Activated CD4-positive, alpha-beta T cell treated with anti-CD3 and anti-CD28 coated beads for 36 hours (primary cell): ENCODE data around the gene CD19. TPM values are rescaled to one million over a fixed set of nuclear protein-coding genes. Genes with fewer than 3 reads are reported as not detected.
"Not testable (repeated sequence)": the region's sequence is repeated elsewhere in the genome, so short reads cannot be mapped to it uniquely, and the experiment has no call there.

ENCODE experiments used
- ATAC-seq: fragments of 200-7000 bp; cut with Tn5 transposase; one replicate; pipeline ENCODE4 v1.10.0; 2021; ENCODE audit warnings: mild to moderate bottlenecking, moderate library complexity
- CTCF ChIA-PET: fragments of 350-600 bp; sonication (Branson Sonifier 250); formaldehyde crosslinking; loops from one replicate; lab custom pipeline; 2021; ENCODE audit warnings: antibody characterized with exemption; lab: Charles Lee
- POLR2A ChIA-PET: fragments of 350-600 bp; sonication (Branson Sonifier 250); formaldehyde crosslinking; loops from one replicate; lab custom pipeline; 2021; ENCODE audit warnings: antibody characterized with exemption, inconsistent platforms; lab: Charles Lee
- DNase-seq: peaks from one replicate; pipeline ENCODE4 v3.0.0-alpha.2; 2020
- H3K27ac Mint-ChIP-seq: one replicate; pipeline ENCODE4 v1.8.0; 2021; ENCODE audit warnings: mixed read lengths
- H3K27me3 Mint-ChIP-seq: one replicate; pipeline ENCODE4 v1.8.0; 2021; ENCODE audit warnings: mixed read lengths
- H3K36me3 Mint-ChIP-seq: one replicate; pipeline ENCODE4 v1.8.0; 2021; ENCODE audit warnings: low read depth, mixed read lengths
- H3K4me1 Mint-ChIP-seq: one replicate; pipeline ENCODE4 v1.8.0; 2021; ENCODE audit warnings: mixed read lengths
- H3K4me3 Mint-ChIP-seq: one replicate; pipeline ENCODE4 v1.8.0; 2021; ENCODE audit warnings: mild to moderate bottlenecking, moderate library complexity, mixed read lengths
- H3K9me3 Mint-ChIP-seq: one replicate; pipeline ENCODE4 v1.8.0; 2021; ENCODE audit warnings: low read depth, mixed read lengths
- intact Hi-C, 2 experiments: fragments of 100-400 bp; cut with DNase I in 1 of 2; cut with micrococcal nuclease in 1 of 2; formaldehyde crosslinking; loops; one replicate each; pipeline versions ENCODE4 v1.14.2 to v1.15.1; 2022 to 2024; cut with DNase I, micrococcal nuclease
- total RNA-seq, 2 experiments: library from RNA; stranded (reverse); gene quantifications; one replicate each; pipeline ENCODE4 v1.2.3, GENCODE V29; 2021

CD19 gene
- total RNA-seq, 2 experiments from 2014 or later, result 0.74 to 0.80 TPM

DNA sequence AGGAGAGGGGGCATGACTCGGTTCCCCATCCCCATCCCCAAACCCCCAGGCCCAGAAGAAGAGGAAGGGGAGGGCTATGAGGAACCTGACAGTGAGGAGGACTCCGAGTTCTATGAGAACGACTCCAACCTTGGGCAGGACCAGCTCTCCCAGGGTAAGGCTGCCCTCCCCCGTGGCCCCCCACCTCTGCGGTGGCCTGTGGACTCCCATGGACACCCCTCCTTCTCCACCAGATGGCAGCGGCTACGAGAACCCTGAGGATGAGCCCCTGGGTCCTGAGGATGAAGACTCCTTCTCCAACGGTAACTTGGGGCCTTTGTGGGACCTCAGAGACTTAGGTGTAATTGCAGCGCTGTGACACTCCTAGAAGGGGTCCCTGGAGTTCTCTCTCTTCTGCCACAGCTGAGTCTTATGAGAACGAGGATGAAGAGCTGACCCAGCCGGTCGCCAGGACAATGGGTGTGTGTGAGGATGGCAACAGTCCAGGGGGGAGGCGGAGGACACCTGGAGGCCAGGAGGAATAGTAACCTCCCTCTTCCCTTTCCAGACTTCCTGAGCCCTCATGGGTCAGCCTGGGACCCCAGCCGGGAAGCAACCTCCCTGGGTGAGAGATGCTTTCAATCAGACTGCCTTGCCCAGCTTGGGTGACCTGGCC, 5.6 kb downstream of the CD19 start:
- no peaks in the 10 kb centered on the region for H3K9me3 Mint-ChIP-seq
- no peak overlapping the region for H3K4me3 Mint-ChIP-seq
- no peak for ATAC-seq
- H3K36me3 Mint-ChIP-seq, result no peaks in the 10 kb centered on the region
- no peak for DNase-seq
- H3K4me1 Mint-ChIP-seq, result peaks cover 14% of the 10 kb centered on the region
- H3K27ac Mint-ChIP-seq, result no peak overlapping the region
- no peaks in the 10 kb centered on the region for H3K27me3 Mint-ChIP-seq
- CTCF ChIA-PET, result interaction anchor here (0.6 to 1.6 kb wide), 6 partner anchors 8 to 64 kb away, joined by 3 to 34 read pairs (median 4); partner anchors contain the start of gene NFATC2IP
- intact Hi-C loops, result loop anchor here in 1 of 2 experiments (2.0 kb wide), 1 partner anchor 75 kb away; the partner anchor contains the start of gene SH2B1
- POLR2A ChIA-PET, result interaction anchor here (0.6 to 0.8 kb wide), 2 partner anchors 9 to 99 kb away, joined by 8 to 10 read pairs; no protein-coding TSS in a partner anchor

DNA sequence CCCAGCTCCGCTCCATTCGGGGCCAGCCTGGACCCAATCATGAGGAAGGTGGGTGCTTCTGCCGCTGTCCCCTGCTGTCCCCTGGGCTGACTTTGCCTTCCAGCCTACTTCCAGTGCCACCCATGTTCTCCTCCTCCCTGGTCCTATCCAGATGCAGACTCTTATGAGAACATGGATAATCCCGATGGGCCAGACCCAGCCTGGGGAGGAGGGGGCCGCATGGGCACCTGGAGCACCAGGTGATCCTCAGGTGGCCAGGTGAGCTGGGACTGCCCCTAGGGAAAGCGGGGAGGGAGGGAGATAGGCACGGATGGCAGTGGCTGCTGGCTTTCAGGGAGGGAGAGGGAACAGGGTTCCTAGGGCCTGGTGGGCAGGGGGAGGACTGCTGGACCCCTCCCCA, 7.0 kb downstream of the CD19 start:
- intact Hi-C loops, result no loop called here
- ATAC-seq (no peak), DNase-seq (no peak)
- H3K4me3 Mint-ChIP-seq, result no peak overlapping the region
- ChIA-PET POLR2A (no interaction called here), CTCF (no interaction called here)
- H3K27me3 Mint-ChIP-seq, result no peaks in the 10 kb centered on the region
- no peaks in the 10 kb centered on the region for H3K36me3 Mint-ChIP-seq
- H3K27ac Mint-ChIP-seq, result no peak overlapping the region
- H3K9me3 Mint-ChIP-seq, result no peaks in the 10 kb centered on the region
- peaks cover 14% of the 10 kb centered on the region for H3K4me1 Mint-ChIP-seq

DNA sequence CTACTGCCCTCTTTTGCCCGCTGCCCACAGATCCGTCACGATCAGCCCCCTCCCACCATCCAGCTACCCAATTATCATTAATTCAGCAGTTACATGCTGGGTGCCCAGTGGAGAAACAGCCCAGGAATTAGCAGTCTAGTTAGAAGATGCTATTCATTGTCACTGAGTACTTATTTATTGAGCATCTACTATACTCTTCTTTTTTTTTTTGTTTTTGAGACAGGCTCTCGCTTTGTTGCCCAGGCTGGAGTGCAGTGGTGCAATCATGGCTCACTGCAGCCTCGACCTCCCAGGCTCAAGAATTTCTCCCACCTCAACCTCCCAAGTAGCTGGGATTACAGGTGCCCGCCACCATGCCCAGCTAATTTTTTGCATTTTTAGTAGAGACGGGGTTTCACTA, 8.1 kb downstream of the CD19 start:
- POLR2A ChIA-PET, H3K4me3 Mint-ChIP-seq, DNase-seq, CTCF ChIA-PET, H3K36me3 Mint-ChIP-seq, H3K27ac Mint-ChIP-seq, intact Hi-C loops, H3K9me3 Mint-ChIP-seq, H3K27me3 Mint-ChIP-seq, ATAC-seq: not testable (repeated sequence)
- H3K4me1 Mint-ChIP-seq, result peaks cover 14% of the 10 kb centered on the region

DNA sequence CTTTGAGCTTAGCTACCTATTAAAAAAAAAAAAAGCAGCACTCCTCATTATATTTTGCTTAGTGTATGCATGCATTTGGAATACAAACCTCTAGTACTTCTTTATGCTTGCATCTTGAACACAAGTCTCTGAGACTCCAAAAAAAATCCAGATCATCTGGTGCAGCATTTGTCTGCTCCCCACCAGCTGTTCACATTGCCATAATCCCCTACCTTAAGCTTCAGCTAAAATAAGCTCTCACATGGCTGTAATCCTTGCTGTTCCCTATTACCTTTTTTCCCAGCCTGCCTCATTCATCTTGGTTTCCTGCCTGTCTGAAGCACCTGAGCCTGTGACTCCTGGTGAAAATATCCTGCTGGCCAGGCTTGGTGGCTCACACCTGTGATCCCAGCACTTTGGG, 11.5 kb downstream of the CD19 start:
- intact Hi-C loops, result no loop called here
- H3K27me3 Mint-ChIP-seq, result no peaks in the 10 kb centered on the region
- DNase-seq (no peak), ATAC-seq (no peak)
- ChIA-PET POLR2A (no interaction called here), CTCF (interaction anchor here (0.6 to 2.6 kb wide), 5 partner anchors 10 to 90 kb away, joined by 3 to 12 read pairs (median 3); partner anchors contain the start of gene SPNS1)
- H3K9me3 Mint-ChIP-seq, result no peaks in the 10 kb centered on the region
- no peak overlapping the region for H3K4me3 Mint-ChIP-seq
- peaks cover 7% of the 10 kb centered on the region for H3K4me1 Mint-ChIP-seq
- H3K36me3 Mint-ChIP-seq, result no peaks in the 10 kb centered on the region
- no peak overlapping the region for H3K27ac Mint-ChIP-seq

DNA sequence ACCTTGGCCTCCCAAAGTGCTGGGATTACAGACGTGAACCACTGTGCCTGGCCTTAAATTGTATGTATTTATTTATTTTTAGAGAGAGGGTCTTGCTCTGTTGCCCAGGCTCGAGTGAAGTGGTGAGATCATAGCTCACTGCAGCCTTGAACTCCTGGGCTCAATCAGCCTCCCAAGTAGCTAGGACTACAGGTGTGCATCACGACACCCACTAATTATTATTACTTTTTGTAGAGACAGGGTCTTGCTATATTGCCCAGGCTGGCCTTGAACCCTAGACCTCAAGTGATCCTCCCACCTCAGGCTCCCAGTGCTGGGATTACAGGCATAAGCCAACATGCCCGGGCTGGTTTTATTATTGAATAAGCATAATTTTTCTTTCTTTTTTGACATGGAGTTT, 14.9 kb downstream of the CD19 start:
- ATAC-seq (no peak), DNase-seq (no peak)
- Mint-ChIP-seq H3K4me1 (peaks cover 15% of the 10 kb centered on the region), H3K27me3 (no peaks in the 10 kb centered on the region), H3K4me3 (no peak overlapping the region), H3K9me3 (no peaks in the 10 kb centered on the region), H3K27ac (no peak overlapping the region), H3K36me3 (peaks cover 4% of the 10 kb centered on the region)
- intact Hi-C loops, result no loop called here
- POLR2A ChIA-PET, result no interaction called here
- CTCF ChIA-PET, result interaction anchor here (0.7 to 0.8 kb wide), 2 partner anchors 26 to 92 kb away, joined by 3 read pairs; no protein-coding TSS in a partner anchor

DNA sequence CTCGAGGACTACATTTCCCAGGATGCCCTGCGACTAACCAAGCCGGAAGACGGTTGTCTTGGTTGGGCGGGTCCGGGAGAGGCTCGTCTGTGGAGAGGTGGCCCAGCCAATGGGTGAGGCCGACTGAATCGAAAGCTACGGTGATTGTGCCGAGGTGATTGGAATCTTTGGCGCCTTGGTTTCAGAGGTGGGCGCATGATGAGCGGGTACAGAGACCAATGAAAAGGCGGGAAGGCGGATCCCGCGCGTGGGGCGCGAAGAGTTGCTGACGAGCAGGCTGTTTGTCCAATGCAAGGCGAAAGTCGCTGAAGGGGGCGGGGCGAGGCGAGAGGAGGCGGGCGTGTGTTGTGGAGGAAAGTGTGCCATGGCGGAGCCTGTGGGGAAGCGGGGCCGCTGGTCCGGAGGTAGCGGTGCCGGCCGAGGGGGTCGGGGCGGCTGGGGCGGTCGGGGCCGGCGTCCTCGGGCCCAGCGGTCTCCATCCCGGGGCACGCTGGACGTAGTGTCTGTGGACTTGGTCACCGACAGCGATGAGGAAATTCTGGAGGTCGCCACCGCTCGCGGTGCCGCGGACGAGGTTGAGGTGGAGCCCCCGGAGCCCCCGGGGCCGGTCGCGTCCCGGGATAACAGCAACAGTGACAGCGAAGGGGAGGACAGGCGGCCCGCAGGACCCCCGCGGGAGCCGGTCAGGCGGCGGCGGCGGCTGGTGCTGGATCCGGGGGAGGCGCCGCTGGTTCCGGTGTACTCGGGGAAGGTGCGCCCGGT, 19.1 kb downstream of the CD19 start, which contains the start of gene NFATC2IP:
Gene NFATC2IP, plus strand, starts transcription at position 290 of the 762 bp plus-strand sequence. Its CDS starts 75 bp downstream, at position 365.
- no peaks in the 10 kb centered on the region for H3K27me3 Mint-ChIP-seq
- intact Hi-C loops, result loop anchor here (1.0 to 5.0 kb wide), 11 partner anchors 15 to 912 kb away; partner anchors contain the start of genes SH2B1 (in 2 of the 2), TUFM (in 2 of the 2), ATXN2L (in 1 of the 2) and CDIPT (in 1 of the 2)
- H3K27ac Mint-ChIP-seq, result peak within 1 kb of the TSS; percentile 89
- DNase-seq (peak; percentile 100), ATAC-seq (peak; percentile 98)
- peak within 1 kb of the TSS; percentile 98 for H3K4me3 Mint-ChIP-seq
- peaks cover 30% of the 10 kb centered on the region for H3K36me3 Mint-ChIP-seq
- POLR2A ChIA-PET, result interaction anchor here (0.6 to 1.0 kb wide), 3 partner anchors 104 to 128 kb away, joined by 3 read pairs; partner anchors contain the start of genes ATXN2L and TUFM
- H3K9me3 Mint-ChIP-seq, result no peaks in the 10 kb centered on the region
- peaks cover 24% of the 10 kb centered on the region for H3K4me1 Mint-ChIP-seq
- CTCF ChIA-PET, result interaction anchor here (0.7 to 1.0 kb wide), 3 partner anchors 14 to 135 kb away, joined by 3 read pairs; no protein-coding TSS in a partner anchor

DNA sequence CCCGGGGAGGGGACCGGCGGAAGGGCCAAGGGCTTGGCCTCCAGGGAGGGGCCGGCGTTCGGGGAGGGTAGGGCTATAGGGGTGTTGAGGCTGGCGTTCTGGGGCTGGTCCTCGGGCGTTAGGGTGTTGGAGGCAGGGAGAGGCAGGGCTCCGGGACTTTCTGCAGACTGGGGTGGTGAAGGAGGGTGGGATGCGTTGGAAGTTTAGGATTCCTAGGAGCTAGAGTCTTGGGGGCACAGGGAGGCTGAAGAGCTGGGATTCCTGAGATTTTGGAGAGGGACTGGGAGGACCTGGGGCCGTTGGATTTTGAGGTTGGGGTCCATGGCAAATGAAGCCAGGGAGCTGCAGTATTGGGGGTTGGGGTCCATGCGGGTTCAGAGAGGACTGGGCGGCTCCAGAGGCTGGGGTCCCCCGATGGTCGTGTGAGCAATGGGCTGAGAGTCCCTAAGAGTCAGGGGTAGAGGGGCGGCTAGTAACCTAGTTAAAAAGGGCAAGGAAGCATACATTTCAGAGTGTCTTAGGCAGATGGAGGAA, 19.7 kb downstream of the CD19 start:
- H3K9me3 Mint-ChIP-seq, result no peaks in the 10 kb centered on the region
- CTCF ChIA-PET, result no interaction called here

DNA sequence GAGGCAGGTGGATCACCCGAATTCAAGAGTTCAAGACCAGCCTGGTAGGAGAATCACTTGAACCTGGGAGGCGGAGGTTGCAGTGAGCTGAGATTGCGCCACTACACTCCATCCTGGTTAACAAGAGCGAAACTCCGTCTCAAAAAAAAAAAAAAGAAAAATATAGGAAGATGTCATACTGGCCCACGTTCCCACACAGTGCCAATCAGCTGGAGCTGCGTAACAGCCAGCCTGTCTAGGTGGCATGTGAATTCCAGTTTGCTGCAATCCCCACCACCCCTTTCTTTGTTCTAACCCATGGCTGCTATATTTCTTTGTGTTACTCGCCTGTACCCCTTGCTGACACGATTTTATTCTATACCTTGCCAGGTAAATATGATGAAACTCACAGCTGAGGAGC, 26.4 kb downstream of the CD19 start:
- POLR2A ChIA-PET, result interaction anchor here (0.6 kb wide), 1 partner anchor 11 kb away, joined by 9 read pairs; no protein-coding TSS in a partner anchor
- CTCF ChIA-PET, result no interaction called here

More for the DNA sequence above, 19.7 kb downstream of the CD19 start:
- H3K4me3 Mint-ChIP-seq, result peak overlapping the region; percentile 98
- peak; percentile 65 for DNase-seq
- H3K27ac Mint-ChIP-seq, result peak overlapping the region; percentile 88
- intact Hi-C loops, result loop anchor here in 1 of 2 experiments (2.0 to 5.0 kb wide), 2 partner anchors 89 to 129 kb away; partner anchors contain the start of genes ATXN2L and SH2B1
- no peak for ATAC-seq
- H3K27me3 Mint-ChIP-seq, result no peaks in the 10 kb centered on the region
- H3K4me1 Mint-ChIP-seq, result peaks cover 23% of the 10 kb centered on the region
- peaks cover 33% of the 10 kb centered on the region for H3K36me3 Mint-ChIP-seq
- POLR2A ChIA-PET, result no interaction called here

DNA sequence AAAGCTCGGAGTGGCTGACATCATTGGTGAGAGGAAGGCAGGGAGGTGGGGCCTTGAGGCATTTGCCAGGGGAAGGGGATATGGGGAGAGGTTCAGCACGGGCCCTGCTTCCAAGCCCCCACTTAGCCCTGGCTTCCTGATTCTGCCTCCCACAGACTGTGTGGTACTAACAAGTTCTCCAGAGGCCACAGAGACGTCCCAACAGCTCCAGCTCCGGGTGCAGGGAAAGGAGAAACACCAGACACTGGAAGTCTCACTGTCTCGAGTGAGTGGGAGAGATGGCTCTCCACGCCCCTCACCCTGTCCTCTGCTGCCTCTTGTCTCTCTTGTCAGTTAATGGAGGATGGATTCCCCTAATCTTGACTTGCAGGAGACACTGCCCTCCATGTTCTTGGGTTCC, 27.1 kb downstream of the CD19 start:
- DNase-seq, result no peak
- Mint-ChIP-seq H3K27me3 (no peaks in the 10 kb centered on the region), H3K36me3 (peaks cover 51% of the 10 kb centered on the region), H3K27ac (no peak overlapping the region), H3K4me1 (no peaks in the 10 kb centered on the region), H3K9me3 (no peaks in the 10 kb centered on the region), H3K4me3 (no peak overlapping the region)
- intact Hi-C loops, result no loop called here
- CTCF ChIA-PET, result no interaction called here
- no peak for ATAC-seq
- POLR2A ChIA-PET, result no interaction called here

More for the DNA sequence above, 26.4 kb downstream of the CD19 start:
- Mint-ChIP-seq H3K4me1 (peaks cover 3% of the 10 kb centered on the region), H3K27ac (no peak overlapping the region), H3K9me3 (no peaks in the 10 kb centered on the region), H3K36me3 (peaks cover 56% of the 10 kb centered on the region), H3K27me3 (no peaks in the 10 kb centered on the region), H3K4me3 (no peak overlapping the region)
- intact Hi-C loops, result no loop called here
- ATAC-seq (no peak), DNase-seq (no peak)

DNA sequence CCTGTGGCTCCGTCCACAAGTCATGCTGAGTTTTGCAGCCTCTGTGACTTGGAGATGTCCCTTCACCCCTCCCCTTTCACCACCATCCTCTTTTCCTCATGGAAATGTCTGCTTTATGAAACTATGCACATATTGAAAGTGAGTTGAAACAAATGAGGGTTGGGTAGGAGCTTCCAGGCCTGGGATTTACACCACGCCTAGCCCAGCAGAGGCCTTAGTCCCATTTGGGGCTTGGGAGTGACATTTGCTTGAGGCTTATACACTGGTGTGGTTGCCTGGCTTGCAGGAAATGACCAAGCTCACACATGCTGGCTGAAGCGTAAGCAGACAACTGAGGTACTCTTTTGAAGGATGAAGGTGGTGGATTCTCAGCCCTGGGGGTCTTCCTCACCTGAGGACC, 32.3 kb downstream of the CD19 start:
- Mint-ChIP-seq H3K27ac (no peak overlapping the region), H3K4me1 (no peaks in the 10 kb centered on the region), H3K36me3 (peaks cover 34% of the 10 kb centered on the region), H3K4me3 (no peak overlapping the region), H3K9me3 (no peaks in the 10 kb centered on the region), H3K27me3 (no peaks in the 10 kb centered on the region)
- DNase-seq (no peak), ATAC-seq (no peak)
- CTCF ChIA-PET, result interaction anchor here (0.7 to 1.0 kb wide), 2 partner anchors 22 to 27 kb away, joined by 3 read pairs; no protein-coding TSS in a partner anchor
- intact Hi-C loops, result no loop called here
- POLR2A ChIA-PET, result no interaction called here

DNA sequence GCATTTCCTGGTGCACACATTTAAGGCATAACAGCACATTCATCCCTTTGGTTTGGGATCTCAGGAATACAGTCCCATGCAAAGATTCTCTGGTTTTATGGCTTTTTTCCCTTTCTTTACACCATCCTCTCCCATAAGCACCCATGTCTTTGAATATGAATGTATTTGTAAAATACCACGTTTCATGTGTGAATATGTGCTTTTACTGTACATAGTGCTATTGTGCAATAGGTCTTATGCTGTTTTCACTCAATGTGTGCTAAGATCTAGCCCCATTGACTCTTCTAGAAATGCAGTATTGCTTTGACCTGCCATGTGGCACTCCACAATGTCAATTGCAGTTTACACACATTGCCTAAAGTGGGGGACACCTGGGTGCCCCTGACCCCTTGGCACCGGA, 32.7 kb downstream of the CD19 start:
- ChIA-PET CTCF (no interaction called here), POLR2A (no interaction called here)
- Mint-ChIP-seq H3K9me3 (no peaks in the 10 kb centered on the region), H3K27ac (no peak overlapping the region), H3K4me1 (no peaks in the 10 kb centered on the region), H3K27me3 (no peaks in the 10 kb centered on the region), H3K4me3 (no peak overlapping the region), H3K36me3 (peaks cover 29% of the 10 kb centered on the region)
- intact Hi-C loops, result no loop called here
- no peak for DNase-seq
- no peak for ATAC-seq
